NCI-H82 treated with DMSO at 0.1 percent for 48 hours (cell line): ENCODE data around the gene DOCK1.

Source experiments
- DNase-seq: peaks from one replicate; lab custom pipeline; 2025; ENCODE audit not compliant: unreplicated experiment; lab: John Stamatoyannopoulos, UW

DOCK1 gene

GRCh38 chr10:127196282-127197153, 291.3 kb downstream of the DOCK1 start, which contains the start of gene INSYN2A:
INSYN2A (minus strand) TSS chr10:127196591; CDS start chr10:127176395, 20,196 bp downstream.
- DNase-seq = no peak

GRCh38 chr10:127197154-127197432, 291.9 kb downstream of the DOCK1 start:
- DNase-seq = no peak

- no peak for DNase-seq
Observed at GRCh38 chr10:127198307-127198706, 293.1 kb downstream of the DOCK1 start.

GRCh38 chr10:127198721-127199120, 293.5 kb downstream of the DOCK1 start:
- DNase-seq = no peak

- no peak for DNase-seq
Observed at GRCh38 chr10:127200646-127201045, 295.4 kb downstream of the DOCK1 start.

- DNase-seq = no peak
Observed at GRCh38 chr10:127203067-127203466, 297.8 kb downstream of the DOCK1 start.

GRCh38 chr10:127207081-127207480, 301.9 kb downstream of the DOCK1 start:
- DNase-seq = no peak

GRCh38 chr10:127210936-127211466, 305.8 kb downstream of the DOCK1 start:
- no peak for DNase-seq

GRCh38 chr10:127215866-127216265, 310.6 kb downstream of the DOCK1 start:
- no peak for DNase-seq

- no peak for DNase-seq
Observed at GRCh38 chr10:127216274-127216673, 311.0 kb downstream of the DOCK1 start.

GRCh38 chr10:127216786-127217185, 311.6 kb downstream of the DOCK1 start:
- DNase-seq = no peak

- no peak for DNase-seq
Observed at GRCh38 chr10:127218658-127219057, 313.4 kb downstream of the DOCK1 start.

GRCh38 chr10:127221281-127221680, 316.1 kb downstream of the DOCK1 start:
- DNase-seq = no peak

GRCh38 chr10:127227027-127227426, 321.8 kb downstream of the DOCK1 start:
- no peak for DNase-seq

- no peak for DNase-seq
Observed at GRCh38 chr10:127227663-127228062, 322.4 kb downstream of the DOCK1 start.

- no peak for DNase-seq
Observed at GRCh38 chr10:127228195-127228787, 323.1 kb downstream of the DOCK1 start.

- DNase-seq = no peak
Observed at GRCh38 chr10:127234306-127234800, 329.1 kb downstream of the DOCK1 start.

- DNase-seq = no peak
Observed at GRCh38 chr10:127236266-127236665, 331.0 kb downstream of the DOCK1 start.

- DNase-seq = no peak
Observed at GRCh38 chr10:127242914-127243313, 337.7 kb downstream of the DOCK1 start.

GRCh38 chr10:127243490-127244272, 338.5 kb downstream of the DOCK1 start:
- peak; percentile 54 for DNase-seq

- DNase-seq = no peak
Observed at GRCh38 chr10:127245456-127245855, 340.2 kb downstream of the DOCK1 start.
